ENCODE measurements around the gene STOX2.

Gene STOX2

GRCh38 chr4:183962419-183962818, 57.3 kb downstream of the STOX2 start (continued):
- TF ChIP-seq ARNTL (CRISPR knock-in tag; IDR thresholded peaks at IDR 0.05; ENCODE audit: borderline replicate concordance, low read depth): no peak

GRCh38 chr4:183966371-183966770, 61.3 kb downstream of the STOX2 start:
- ATAC-seq: no peak
- TF ChIP-seq ARNTL (CRISPR knock-in tag; IDR thresholded peaks at IDR 0.05; ENCODE audit: borderline replicate concordance, low read depth) (no peak), TCF4 (CRISPR knock-in tag; IDR thresholded peaks at IDR 0.05; ENCODE audit: borderline replicate concordance) (no peak), ZNF565 (CRISPR knock-in tag; conservative IDR thresholded peaks at IDR 0.05; ENCODE audit: low read depth) (no peak), ZFP30 (CRISPR knock-in tag; IDR thresholded peaks at IDR 0.05) (no peak), CREB5 (CRISPR knock-in tag; IDR thresholded peaks at IDR 0.05; ENCODE audit: low read depth) (no peak)
- TF ChIP-seq, protein P1, sequence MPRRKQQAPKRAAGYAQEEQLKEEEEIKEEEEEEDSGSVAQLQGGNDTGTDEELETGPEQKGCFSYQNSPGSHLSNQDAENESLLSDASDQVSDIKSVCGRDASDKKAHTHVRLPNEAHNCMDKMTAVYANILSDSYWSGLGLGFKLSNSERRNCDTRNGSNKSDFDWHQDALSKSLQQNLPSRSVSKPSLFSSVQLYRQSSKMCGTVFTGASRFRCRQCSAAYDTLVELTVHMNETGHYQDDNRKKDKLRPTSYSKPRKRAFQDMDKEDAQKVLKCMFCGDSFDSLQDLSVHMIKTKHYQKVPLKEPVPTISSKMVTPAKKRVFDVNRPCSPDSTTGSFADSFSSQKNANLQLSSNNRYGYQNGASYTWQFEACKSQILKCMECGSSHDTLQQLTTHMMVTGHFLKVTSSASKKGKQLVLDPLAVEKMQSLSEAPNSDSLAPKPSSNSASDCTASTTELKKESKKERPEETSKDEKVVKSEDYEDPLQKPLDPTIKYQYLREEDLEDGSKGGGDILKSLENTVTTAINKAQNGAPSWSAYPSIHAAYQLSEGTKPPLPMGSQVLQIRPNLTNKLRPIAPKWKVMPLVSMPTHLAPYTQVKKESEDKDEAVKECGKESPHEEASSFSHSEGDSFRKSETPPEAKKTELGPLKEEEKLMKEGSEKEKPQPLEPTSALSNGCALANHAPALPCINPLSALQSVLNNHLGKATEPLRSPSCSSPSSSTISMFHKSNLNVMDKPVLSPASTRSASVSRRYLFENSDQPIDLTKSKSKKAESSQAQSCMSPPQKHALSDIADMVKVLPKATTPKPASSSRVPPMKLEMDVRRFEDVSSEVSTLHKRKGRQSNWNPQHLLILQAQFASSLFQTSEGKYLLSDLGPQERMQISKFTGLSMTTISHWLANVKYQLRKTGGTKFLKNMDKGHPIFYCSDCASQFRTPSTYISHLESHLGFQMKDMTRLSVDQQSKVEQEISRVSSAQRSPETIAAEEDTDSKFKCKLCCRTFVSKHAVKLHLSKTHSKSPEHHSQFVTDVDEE (CRISPR knock-in tag; IDR thresholded peaks at IDR 0.05): no peak

GRCh38 chr4:183967266-183967665, 62.2 kb downstream of the STOX2 start:
- ATAC-seq: no peak
- TF ChIP-seq ZC3H10 (CRISPR knock-in tag; IDR thresholded peaks at IDR 0.05): no peak
- no peak for TF ChIP-seq ZFP30 (CRISPR knock-in tag; IDR thresholded peaks at IDR 0.05)
- no peak for TF ChIP-seq CREB5 (CRISPR knock-in tag; IDR thresholded peaks at IDR 0.05; ENCODE audit: low read depth)
- TF ChIP-seq ARNTL (CRISPR knock-in tag; IDR thresholded peaks at IDR 0.05; ENCODE audit: borderline replicate concordance, low read depth): no peak
- TF ChIP-seq ZNF565 (CRISPR knock-in tag; conservative IDR thresholded peaks at IDR 0.05; ENCODE audit: low read depth): no peak
- no peak for TF ChIP-seq POU6F1 (CRISPR knock-in tag; IDR thresholded peaks at IDR 0.05; ENCODE audit: borderline replicate concordance, low read depth)
- no peak for TF ChIP-seq ZFP3 (CRISPR knock-in tag; IDR thresholded peaks at IDR 0.05)
- no peak for TF ChIP-seq ZNF70 (CRISPR knock-in tag; IDR thresholded peaks at IDR 0.05)
- TF ChIP-seq ESRRG (CRISPR knock-in tag; IDR thresholded peaks at IDR 0.05): no peak
- TF ChIP-seq PPARA (CRISPR knock-in tag; IDR thresholded peaks at IDR 0.05; ENCODE audit: borderline replicate concordance): no peak
- no peak for TF ChIP-seq SNAI2 (CRISPR knock-in tag; IDR thresholded peaks at IDR 0.05)
- no peak for TF ChIP-seq TOX (CRISPR knock-in tag; IDR thresholded peaks at IDR 0.05; ENCODE audit: borderline replicate concordance)
- TF ChIP-seq, protein P2, sequence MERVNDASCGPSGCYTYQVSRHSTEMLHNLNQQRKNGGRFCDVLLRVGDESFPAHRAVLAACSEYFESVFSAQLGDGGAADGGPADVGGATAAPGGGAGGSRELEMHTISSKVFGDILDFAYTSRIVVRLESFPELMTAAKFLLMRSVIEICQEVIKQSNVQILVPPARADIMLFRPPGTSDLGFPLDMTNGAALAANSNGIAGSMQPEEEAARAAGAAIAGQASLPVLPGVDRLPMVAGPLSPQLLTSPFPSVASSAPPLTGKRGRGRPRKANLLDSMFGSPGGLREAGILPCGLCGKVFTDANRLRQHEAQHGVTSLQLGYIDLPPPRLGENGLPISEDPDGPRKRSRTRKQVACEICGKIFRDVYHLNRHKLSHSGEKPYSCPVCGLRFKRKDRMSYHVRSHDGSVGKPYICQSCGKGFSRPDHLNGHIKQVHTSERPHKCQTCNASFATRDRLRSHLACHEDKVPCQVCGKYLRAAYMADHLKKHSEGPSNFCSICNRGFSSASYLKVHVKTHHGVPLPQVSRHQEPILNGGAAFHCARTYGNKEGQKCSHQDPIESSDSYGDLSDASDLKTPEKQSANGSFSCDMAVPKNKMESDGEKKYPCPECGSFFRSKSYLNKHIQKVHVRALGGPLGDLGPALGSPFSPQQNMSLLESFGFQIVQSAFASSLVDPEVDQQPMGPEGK (CRISPR knock-in tag; IDR thresholded peaks at IDR 0.05; ENCODE audit: borderline replicate concordance): no peak
- TF ChIP-seq CSRNP3 (CRISPR knock-in tag; IDR thresholded peaks at IDR 0.05): no peak
- no peak for TF ChIP-seq GLIS3 (CRISPR knock-in tag; IDR thresholded peaks at IDR 0.05)
- no peak for TF ChIP-seq BACH2 (CRISPR knock-in tag; IDR thresholded peaks at IDR 0.05; ENCODE audit: borderline replicate concordance)
- TF ChIP-seq ZNF8 (CRISPR knock-in tag; IDR thresholded peaks at IDR 0.05): no peak
- no peak for TF ChIP-seq RARB (CRISPR knock-in tag; IDR thresholded peaks at IDR 0.05)
- no peak for TF ChIP-seq TCF4 (CRISPR knock-in tag; IDR thresholded peaks at IDR 0.05; ENCODE audit: borderline replicate concordance)
- TF ChIP-seq, protein P1 (CRISPR knock-in tag; IDR thresholded peaks at IDR 0.05): no peak

All from SK-N-SH treated with all-trans-retinoic acid at 6 μM for 48 hours (cell line).